Measurements from ENCODE around the gene BAZ1A. TPM values are rescaled to one million over a fixed set of nuclear protein-coding genes. Genes with fewer than 3 reads are reported as not detected.

BAZ1A gene
- total RNA-seq, 1 experiment from 2014 or later: 24.2 TPM

- no peak for DNase-seq (ENCODE audit: low read depth, low spot score)
- H3K4me2 ChIP-seq (ENCODE audit: low read length): no peak overlapping the region
- H3K9me3 ChIP-seq (ENCODE audit: control insufficient read depth in 1 of 2, insufficient read depth in 1 of 2, low read depth in 1 of 2, low read length in 2 of 2): no peaks in the 10 kb centered on the region
- POLR2A ChIA-PET: no interaction called here
- intact Hi-C loops (cut with micrococcal nuclease): no loop called here
- no peak for ATAC-seq
- no peak overlapping the region for H2AFZ ChIP-seq (ENCODE audit: low read depth, low read length, poor library complexity, severe bottlenecking)
- no peak overlapping the region for H3K4me3 ChIP-seq (replicated peaks in 1 of 2; ENCODE audit: low read depth in 1 of 2, low read length in 2 of 2)
- H3K4me1 ChIP-seq (ENCODE audit: control insufficient read depth in 1 of 2, insufficient read depth in 2 of 2, low read length in 2 of 2): no peaks in the 10 kb centered on the region
- no peaks in the 10 kb centered on the region for H3K9me2 ChIP-seq (ENCODE audit: insufficient read depth)
- TF ChIP-seq, protein P1, sequence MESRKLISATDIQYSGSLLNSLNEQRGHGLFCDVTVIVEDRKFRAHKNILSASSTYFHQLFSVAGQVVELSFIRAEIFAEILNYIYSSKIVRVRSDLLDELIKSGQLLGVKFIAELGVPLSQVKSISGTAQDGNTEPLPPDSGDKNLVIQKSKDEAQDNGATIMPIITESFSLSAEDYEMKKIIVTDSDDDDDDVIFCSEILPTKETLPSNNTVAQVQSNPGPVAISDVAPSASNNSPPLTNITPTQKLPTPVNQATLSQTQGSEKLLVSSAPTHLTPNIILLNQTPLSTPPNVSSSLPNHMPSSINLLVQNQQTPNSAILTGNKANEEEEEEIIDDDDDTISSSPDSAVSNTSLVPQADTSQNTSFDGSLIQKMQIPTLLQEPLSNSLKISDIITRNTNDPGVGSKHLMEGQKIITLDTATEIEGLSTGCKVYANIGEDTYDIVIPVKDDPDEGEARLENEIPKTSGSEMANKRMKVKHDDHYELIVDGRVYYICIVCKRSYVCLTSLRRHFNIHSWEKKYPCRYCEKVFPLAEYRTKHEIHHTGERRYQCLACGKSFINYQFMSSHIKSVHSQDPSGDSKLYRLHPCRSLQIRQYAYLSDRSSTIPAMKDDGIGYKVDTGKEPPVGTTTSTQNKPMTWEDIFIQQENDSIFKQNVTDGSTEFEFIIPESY (IDR thresholded peaks at IDR 0.05; ENCODE audit: extremely low read depth, insufficient replicate concordance, low read length): no peak
- TF ChIP-seq EZH2phosphoT487 (IDR thresholded peaks at IDR 0.05; ENCODE audit: borderline replicate concordance) (no peak), SIN3A (IDR thresholded peaks at IDR 0.05; ENCODE audit: low read depth) (no peak), JUND (IDR thresholded peaks at IDR 0.05) (no peak), EGR1 (IDR thresholded peaks at IDR 0.05; ENCODE audit: low read depth) (no peak), ZFX (IDR thresholded peaks at IDR 0.05) (no peak)
- CTCF ChIA-PET: no interaction called here
- BruUV-seq (replicated peaks): no TSS peak
- RAD21 ChIA-PET (ENCODE audit: low non-redundant PET in 1 of 2, low total read pairs in 2 of 2, uncharacterized antibody in 2 of 2, unreplicated experiment in 2 of 2): no interaction called here
- no peaks in the 10 kb centered on the region for H3K79me2 ChIP-seq (ENCODE audit: insufficient read depth, low read length)
- H3K36me3 ChIP-seq (ENCODE audit: control insufficient read depth in 1 of 2, insufficient read depth in 2 of 2, low read length in 2 of 2): peaks cover 16 to 27% of the 10 kb centered on the region in 2 experiments; a peak in 3 of 4 replicates
- no peak overlapping the region for H3K9ac ChIP-seq (ENCODE audit: low read length)
- H3K27ac ChIP-seq (ENCODE audit: low read depth, low read length): no peak overlapping the region
- H3K27me3 ChIP-seq (ENCODE audit: insufficient read depth, low read length): no peaks in the 10 kb centered on the region
- no peaks in the 10 kb centered on the region for H4K20me1 ChIP-seq (ENCODE audit: insufficient read depth)
Measured at GRCh38 chr14:34780646-34781045, 94.5 kb downstream of the BAZ1A start.

- no peak for DNase-seq (ENCODE audit: low read depth, low spot score)
- Histone ChIP-seq H3K4me3 (replicated peaks in 1 of 2; ENCODE audit: low read depth in 1 of 2, low read length in 2 of 2) (no peak overlapping the region), H3K36me3 (ENCODE audit: control insufficient read depth in 1 of 2, insufficient read depth in 2 of 2, low read length in 2 of 2) (peaks cover 16 to 24% of the 10 kb centered on the region in 2 experiments; a peak in 2 of 4 replicates), H3K9ac (ENCODE audit: low read length) (no peak overlapping the region), H2AFZ (ENCODE audit: low read depth, low read length, poor library complexity, severe bottlenecking) (no peak overlapping the region), H3K4me1 (ENCODE audit: control insufficient read depth in 1 of 2, insufficient read depth in 2 of 2, low read length in 2 of 2) (no peaks in the 10 kb centered on the region), H4K20me1 (ENCODE audit: insufficient read depth) (no peaks in the 10 kb centered on the region), H3K27me3 (ENCODE audit: insufficient read depth, low read length) (no peaks in the 10 kb centered on the region), H3K27ac (ENCODE audit: low read depth, low read length) (no peak overlapping the region), H3K79me2 (ENCODE audit: insufficient read depth, low read length) (no peaks in the 10 kb centered on the region), H3K9me2 (ENCODE audit: insufficient read depth) (no peaks in the 10 kb centered on the region), H3K4me2 (ENCODE audit: low read length) (no peak overlapping the region), H3K9me3 (ENCODE audit: control insufficient read depth in 1 of 2, insufficient read depth in 1 of 2, low read depth in 1 of 2, low read length in 2 of 2) (no peaks in the 10 kb centered on the region)
- intact Hi-C loops (cut with micrococcal nuclease): no loop called here
- BruUV-seq (replicated peaks): no TSS peak
- ATAC-seq: no peak
- RAD21 ChIA-PET (ENCODE audit: low non-redundant PET in 1 of 2, low total read pairs in 2 of 2, uncharacterized antibody in 2 of 2, unreplicated experiment in 2 of 2): no interaction called here
- CTCF ChIA-PET: no interaction called here
- POLR2A ChIA-PET: no interaction called here
- no peak for TF ChIP-seq REST (IDR thresholded peaks at IDR 0.05; ENCODE audit: low read depth)
- no peak for TF ChIP-seq ELF1 (IDR thresholded peaks at IDR 0.05; ENCODE audit: borderline replicate concordance, low read depth)
- TF ChIP-seq ZFX (IDR thresholded peaks at IDR 0.05): no peak
- no peak for TF ChIP-seq RAD21 (IDR thresholded peaks at IDR 0.05; ENCODE audit: low read depth)
- TF ChIP-seq SIN3A (IDR thresholded peaks at IDR 0.05; ENCODE audit: low read depth): no peak
- TF ChIP-seq, protein P2, sequence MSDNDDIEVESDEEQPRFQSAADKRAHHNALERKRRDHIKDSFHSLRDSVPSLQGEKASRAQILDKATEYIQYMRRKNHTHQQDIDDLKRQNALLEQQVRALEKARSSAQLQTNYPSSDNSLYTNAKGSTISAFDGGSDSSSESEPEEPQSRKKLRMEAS (IDR thresholded peaks at IDR 0.05): no peak
- no peak for TF ChIP-seq YY1 (IDR thresholded peaks at IDR 0.05; ENCODE audit: extremely low read depth, insufficient replicate concordance, low read depth, low read length)
- no peak for TF ChIP-seq EZH2 (IDR thresholded peaks at IDR 0.05)
- TF ChIP-seq ATF3 (IDR thresholded peaks at IDR 0.05): no peak
Measured at GRCh38 chr14:34778744-34779143, 96.4 kb downstream of the BAZ1A start.

Data from HCT116 (cell line).